ENCODE data around the gene ARL3.

GRCh38 chr10:102677331-102678067 lies 36.7 kb downstream of the ARL3 start:
- no peak for TF ChIP-seq CTCF (IDR thresholded peaks at IDR 0.05; ENCODE audit: borderline replicate concordance, extremely low read depth, low read length, poor library complexity, severe bottlenecking)
- TF ChIP-seq EZH2 (IDR thresholded peaks at IDR 0.05; ENCODE audit: borderline replicate concordance, low read depth, low read length, severe bottlenecking) = no peak

Measured in DND-41 (cell line).